Gastrocnemius medialis (tissue), 4 donors: Measurements from ENCODE around the gene ACACA. TPM values are rescaled to one million over a fixed set of nuclear protein-coding genes. Genes with fewer than 3 reads are reported as not detected.

Experiments
- ATAC-seq, 2 donors: fragments of 150-250 bp; one replicate each; pipeline ENCODE4 v1.9.1; 2016
- DNase-seq, 2 donors: peaks; one replicate each; pipeline ENCODE4 v3.0.0-alpha.2; 2019
- H3K27ac ChIP-seq, 4 donors: fragments of 200-600 bp; sonication (generic); 1 replicate in 1 of 4; 2 replicates in 3 of 4; pipeline ENCODE4 v1.5.1; 2016 to 2018; ENCODE audit warnings: mild to moderate bottlenecking in 2 of 4, moderate library complexity in 1 of 4
- H3K27me3 ChIP-seq, 3 donors: fragments of 200-600 bp; sonication (generic) in 2 of 3; 1 replicate in 1 of 3; 2 replicates in 2 of 3; pipeline versions ENCODE4 v1.5.1 to v1.6.0; 2016 to 2019; ENCODE audit warnings: mild to moderate bottlenecking in 1 of 3, moderate library complexity in 1 of 3
- H3K36me3 ChIP-seq, 2 donors: fragments of 200-600 bp; sonication (generic) in 1 of 2; one replicate each; pipeline ENCODE4 v1.5.1; 2017 to 2018
- H3K4me1 ChIP-seq, 2 donors: fragments of 200-600 bp; sonication (generic) in 1 of 2; one replicate each; pipeline ENCODE4 v1.5.1; 2016 to 2017; ENCODE audit warnings: mild to moderate bottlenecking in 2 of 2
- H3K4me3 ChIP-seq, 4 donors: fragments of 200-600 bp; sonication (generic) in 3 of 4; 1 replicate in 1 of 4; 2 replicates in 3 of 4; pipeline ENCODE4 v1.5.1; 2016 to 2019; ENCODE audit warnings: mild to moderate bottlenecking in 2 of 4
- H3K9me3 ChIP-seq, 3 donors: fragments of 200-600 bp; sonication (generic) in 2 of 3; 1 replicate in 1 of 3; 2 replicates in 2 of 3; pipeline ENCODE4 v1.5.1; 2016 to 2019
- CTCF ChIP-seq, 5 experiments: fragments of 450-650 bp in 3 of 5; fragments of 200-600 bp in 2 of 5; sonication (generic) in 2 of 5; IDR thresholded peaks in 4 of 5; conservative IDR thresholded peaks in 1 of 5; 1 replicate in 4 of 5; 2 replicates in 1 of 5; pipeline ENCODE4 v1.5.1; 2016 to 2019; ENCODE audit warnings: antibody characterized with exemption in 5 of 5, mild to moderate bottlenecking in 3 of 5, moderate library complexity in 3 of 5
- POLR2A ChIP-seq, 2 donors: fragments of 450-650 bp; IDR thresholded peaks; one replicate each; pipeline ENCODE4 v1.6.1; 2017; ENCODE audit warnings: antibody characterized with exemption in 2 of 2, mild to moderate bottlenecking in 2 of 2, moderate library complexity in 2 of 2
- in situ Hi-C, 4 donors: fragments of 200-750 bp; cut with MboI; loops; one replicate each; pipeline versions ENCODE4 v1.15.0 to v1.8.0; 2017; ENCODE audit warnings: low sequenced_read_pairs in 4 of 4
- intact Hi-C: fragments of 100-400 bp; cut with DNase I; formaldehyde crosslinking; loops from one replicate; pipeline ENCODE4 v1.15.1; 2023; ENCODE audit warnings: low total_unique reads
- total RNA-seq, 4 donors: library from RNA; depleted of rRNA; stranded (reverse); fragments of >200 nt; gene quantifications; one replicate each; pipeline versions ENCODE4 v1.1.0 to v1.2.3, GENCODE V29; 2016

The ACACA gene
- total RNA-seq, 4 donors from 2014 or later: 13.4 to 28.9 (median 18.9) TPM

GRCh38 chr17:37429039-37429438 lies 22.4 kb upstream of the ACACA start:
- intact Hi-C loops (no loop called here), in situ Hi-C loops (no loop called here)
- DNase-seq: no peak
- Histone ChIP-seq H3K27me3 (no peaks in the 10 kb centered on the region), H3K36me3 (peaks cover 0 to 46% of the 10 kb centered on the region in 2 donors), H3K4me3 (no peak overlapping the region), H3K9me3 (no peaks in the 10 kb centered on the region), H3K4me1 (peaks cover 0 to 3% of the 10 kb centered on the region in 2 donors), H3K27ac (no peak overlapping the region)
- ATAC-seq: no peak
- TF ChIP-seq POLR2A (IDR thresholded peaks at IDR 0.05) (no peak), CTCF (IDR thresholded peaks at IDR 0.05 in 4 of 5, conservative IDR thresholded peaks at IDR 0.05 in 1 of 5) (no peak)

GRCh38 chr17:37425268-37425667 lies 18.6 kb upstream of the ACACA start:
- H3K4me3 ChIP-seq: no peak overlapping the region
- no peaks in the 10 kb centered on the region for H3K4me1 ChIP-seq
- ATAC-seq (no peak), DNase-seq (no peak)
- intact Hi-C loops: no loop called here
- TF ChIP-seq CTCF (IDR thresholded peaks at IDR 0.05 in 4 of 5, conservative IDR thresholded peaks at IDR 0.05 in 1 of 5) (no peak), POLR2A (IDR thresholded peaks at IDR 0.05) (no peak)
- H3K27ac ChIP-seq: no peak overlapping the region
- in situ Hi-C loops: no loop called here
- H3K36me3 ChIP-seq: peaks cover 0 to 62% of the 10 kb centered on the region in 2 donors
- no peaks in the 10 kb centered on the region for H3K27me3 ChIP-seq
- no peaks in the 10 kb centered on the region for H3K9me3 ChIP-seq

GRCh38 chr17:37422971-37423625 lies 16.5 kb upstream of the ACACA start:
- no peaks in the 10 kb centered on the region for H3K4me1 ChIP-seq
- H3K27ac ChIP-seq: no peak overlapping the region
- intact Hi-C loops (no loop called here), in situ Hi-C loops (no loop called here)
- DNase-seq: no peak
- H3K9me3 ChIP-seq: no peaks in the 10 kb centered on the region
- ATAC-seq: no peak
- TF ChIP-seq CTCF (IDR thresholded peaks at IDR 0.05 in 4 of 5, conservative IDR thresholded peaks at IDR 0.05 in 1 of 5) (no peak), POLR2A (IDR thresholded peaks at IDR 0.05) (no peak)
- H3K4me3 ChIP-seq: no peak overlapping the region
- peaks cover 0 to 79% of the 10 kb centered on the region in 2 donors for H3K36me3 ChIP-seq
- H3K27me3 ChIP-seq: no peaks in the 10 kb centered on the region

GRCh38 chr17:37417852-37418251 lies 11.2 kb upstream of the ACACA start:
- in situ Hi-C loops: no loop called here
- ATAC-seq (no peak), DNase-seq (no peak)
- H3K4me1 ChIP-seq: no peaks in the 10 kb centered on the region
- no peaks in the 10 kb centered on the region for H3K27me3 ChIP-seq
- intact Hi-C loops: loop anchor here (5.0 kb wide), 1 partner anchor 856 kb away; no protein-coding TSS in a partner anchor
- no peaks in the 10 kb centered on the region for H3K9me3 ChIP-seq
- no peak overlapping the region for H3K27ac ChIP-seq
- no peak overlapping the region for H3K4me3 ChIP-seq
- no peak for TF ChIP-seq POLR2A (IDR thresholded peaks at IDR 0.05)
- no peak for TF ChIP-seq CTCF (IDR thresholded peaks at IDR 0.05 in 4 of 5, conservative IDR thresholded peaks at IDR 0.05 in 1 of 5)
- peaks cover 0 to 54% of the 10 kb centered on the region in 2 donors for H3K36me3 ChIP-seq
